Activated CD8-positive, alpha-beta memory T cell treated with anti-CD3 and anti-CD28 coated beads for 24 hours (primary cell): Measurements from ENCODE around the gene CSNK1G2.

Experiments
- DNase-seq: peaks from one replicate; pipeline ENCODE4 v3.0.0-alpha.2; 2020

CSNK1G2 gene

GRCh38 chr19:1945899-1946298, 4.9 kb downstream of the CSNK1G2 start:
- DNase-seq, result no peak

DNA sequence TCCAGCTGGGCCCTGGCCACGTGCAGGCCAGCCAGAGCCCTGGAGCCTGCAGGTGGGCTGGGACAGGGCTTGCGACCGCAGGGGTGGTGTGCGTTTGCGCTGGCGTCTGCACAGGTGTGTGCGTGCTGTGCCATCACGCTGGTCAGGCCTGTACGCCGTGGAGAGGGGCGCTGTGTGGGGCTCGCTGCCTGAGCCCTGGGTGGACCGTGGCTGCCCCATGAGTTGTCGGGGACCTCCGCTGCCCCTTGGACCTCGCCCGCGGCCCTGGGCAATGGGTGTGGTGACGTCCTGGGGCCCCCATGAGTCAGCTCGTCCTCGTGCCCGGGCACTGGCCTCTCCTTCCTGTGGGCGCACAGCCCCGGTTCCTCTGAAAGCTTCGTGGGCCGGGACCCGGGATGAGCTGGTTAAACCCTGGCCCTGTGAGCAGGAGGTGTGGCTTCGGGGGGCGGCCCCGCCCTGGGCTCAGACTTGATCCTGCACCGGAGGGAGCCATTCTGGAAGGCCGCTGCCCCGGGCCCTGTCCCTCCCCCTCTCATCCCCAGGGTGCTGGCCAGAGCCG, 6.8 kb downstream of the CSNK1G2 start:
- DNase-seq, result no peak

- no peak for DNase-seq
These were observed 8.5 kb downstream of the CSNK1G2 start for GRCh38 chr19:1949304-1950101.

DNA sequence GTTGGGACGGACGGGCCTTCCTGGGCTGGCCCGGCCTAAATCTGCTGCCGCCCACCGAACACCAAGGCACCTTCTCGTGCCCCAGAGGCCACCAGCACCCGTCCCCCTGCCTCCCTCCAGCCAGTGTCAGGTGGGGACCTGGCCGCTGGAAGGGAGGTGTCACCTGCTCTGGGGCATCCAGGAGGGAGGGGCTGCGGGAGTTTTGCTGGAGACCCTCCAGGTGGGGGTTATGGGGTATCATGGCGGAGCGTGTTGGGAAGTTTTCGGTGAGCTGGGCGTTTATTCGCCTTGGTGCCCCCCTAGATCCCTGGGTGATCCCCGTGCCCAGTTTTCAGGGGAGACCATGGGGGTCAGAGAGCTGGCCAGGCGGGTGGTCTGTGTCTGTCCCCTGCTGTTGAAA, 9.7 kb downstream of the CSNK1G2 start:
- DNase-seq, result no peak

- DNase-seq, result no peak
These were observed 11.7 kb downstream of the CSNK1G2 start for GRCh38 chr19:1952635-1953034.

- no peak for DNase-seq
These were observed 12.1 kb downstream of the CSNK1G2 start for GRCh38 chr19:1953037-1953436.

DNA sequence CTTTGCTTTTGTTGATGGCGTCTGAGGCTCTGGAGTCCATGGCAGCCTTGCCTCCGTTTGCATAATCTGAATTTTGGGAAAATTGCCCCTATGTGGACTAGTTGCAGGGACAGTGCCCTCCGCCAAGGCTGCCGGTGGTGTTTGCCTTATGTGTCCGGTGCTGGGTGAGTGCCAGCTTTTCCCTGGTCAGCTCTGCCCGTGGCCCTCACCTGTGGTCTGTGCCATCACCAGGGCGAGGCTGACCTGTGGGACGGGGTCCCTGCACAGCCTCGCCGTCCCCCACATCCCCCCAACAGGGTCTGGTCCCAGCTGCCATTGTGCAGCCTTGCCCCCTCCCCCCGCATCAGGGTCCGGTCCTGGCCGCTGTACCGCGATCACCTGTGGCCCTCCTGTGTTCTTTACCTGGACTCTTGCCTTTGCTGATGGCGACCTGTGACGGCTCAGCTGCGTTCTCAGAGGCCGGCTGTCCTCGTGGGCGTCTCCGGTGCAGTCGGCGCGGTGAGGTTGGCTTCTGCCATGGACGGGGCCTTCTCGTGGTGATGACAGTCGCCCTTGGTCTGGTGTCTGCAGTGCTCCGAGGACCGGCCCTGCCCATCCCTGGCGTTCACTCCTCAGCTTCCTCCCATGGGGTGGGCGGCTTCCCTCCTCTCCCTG, 12.6 kb downstream of the CSNK1G2 start:
- no peak for DNase-seq

DNA sequence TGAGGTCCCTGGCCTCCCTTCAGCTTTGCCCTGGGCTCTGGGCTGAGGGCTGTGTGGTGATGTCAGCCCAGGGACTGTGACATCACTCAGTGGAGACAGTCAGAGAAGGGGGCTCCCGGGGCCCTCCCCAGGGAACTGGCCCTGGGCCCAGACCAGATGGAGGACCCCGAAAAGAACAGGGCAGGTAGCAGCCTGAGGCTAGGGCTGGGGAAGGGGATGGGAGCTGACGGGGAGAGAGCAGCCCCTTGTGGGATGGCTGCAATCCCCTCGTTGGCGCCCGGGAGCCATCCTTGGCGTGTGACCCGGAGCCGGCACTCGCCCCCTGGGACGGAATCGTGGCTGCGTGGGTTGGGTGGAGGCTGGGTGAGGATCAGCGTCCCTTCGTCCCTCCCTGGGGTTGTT, 13.6 kb downstream of the CSNK1G2 start:
- DNase-seq, result no peak

- no peak for DNase-seq
These were observed 14.5 kb downstream of the CSNK1G2 start for GRCh38 chr19:1955171-1956121.

DNA sequence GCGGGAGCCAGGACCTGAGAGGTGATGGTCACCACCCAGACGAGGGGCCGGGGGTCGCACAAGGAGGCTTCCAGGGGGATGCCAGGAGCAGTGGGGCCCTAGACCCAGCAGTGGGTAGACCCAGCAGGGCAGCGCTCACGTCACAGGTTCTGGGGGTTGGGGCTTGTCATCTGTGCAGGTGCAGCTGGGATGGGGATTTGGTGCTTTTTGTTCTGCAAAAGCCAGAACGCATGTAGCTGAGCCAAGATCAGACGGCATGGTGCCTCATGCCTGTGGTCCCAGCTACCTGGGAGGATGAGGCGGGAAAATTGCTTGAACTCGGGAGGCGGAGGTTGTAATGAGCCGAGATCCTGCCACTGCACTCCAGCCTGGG, 15.1 kb downstream of the CSNK1G2 start:
- DNase-seq, result no peak

DNA sequence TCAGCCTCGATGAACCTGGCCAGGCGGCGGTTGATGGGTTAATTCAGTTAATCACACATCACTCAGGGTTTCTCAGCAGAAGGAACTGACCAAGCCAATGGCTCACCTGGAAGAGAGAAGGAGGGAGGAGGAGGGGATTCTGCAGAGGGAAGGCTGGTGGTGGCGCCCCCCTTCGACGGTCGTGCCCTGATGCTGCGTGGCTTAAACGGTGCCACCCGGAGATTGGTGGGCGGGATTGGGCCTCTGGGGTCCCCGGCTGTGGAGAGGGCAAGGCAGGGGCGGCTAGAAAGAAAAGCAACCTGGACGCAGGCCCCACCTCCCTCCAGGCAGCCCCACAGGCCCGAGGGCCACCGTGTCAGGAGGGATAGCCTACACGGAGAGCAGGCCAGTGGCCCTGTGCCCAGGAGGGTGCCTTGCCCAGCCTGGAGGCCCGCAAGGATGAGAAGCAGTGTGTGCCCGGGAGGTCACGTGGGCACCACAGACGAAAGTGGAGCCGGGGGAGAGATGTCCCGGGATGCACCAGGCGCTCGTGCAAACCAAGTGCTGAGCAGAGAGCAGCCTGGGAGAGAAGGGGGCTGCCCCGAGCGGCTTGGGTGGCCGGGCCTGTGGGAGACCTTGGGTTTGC, 16.0 kb downstream of the CSNK1G2 start:
- no peak for DNase-seq

DNA sequence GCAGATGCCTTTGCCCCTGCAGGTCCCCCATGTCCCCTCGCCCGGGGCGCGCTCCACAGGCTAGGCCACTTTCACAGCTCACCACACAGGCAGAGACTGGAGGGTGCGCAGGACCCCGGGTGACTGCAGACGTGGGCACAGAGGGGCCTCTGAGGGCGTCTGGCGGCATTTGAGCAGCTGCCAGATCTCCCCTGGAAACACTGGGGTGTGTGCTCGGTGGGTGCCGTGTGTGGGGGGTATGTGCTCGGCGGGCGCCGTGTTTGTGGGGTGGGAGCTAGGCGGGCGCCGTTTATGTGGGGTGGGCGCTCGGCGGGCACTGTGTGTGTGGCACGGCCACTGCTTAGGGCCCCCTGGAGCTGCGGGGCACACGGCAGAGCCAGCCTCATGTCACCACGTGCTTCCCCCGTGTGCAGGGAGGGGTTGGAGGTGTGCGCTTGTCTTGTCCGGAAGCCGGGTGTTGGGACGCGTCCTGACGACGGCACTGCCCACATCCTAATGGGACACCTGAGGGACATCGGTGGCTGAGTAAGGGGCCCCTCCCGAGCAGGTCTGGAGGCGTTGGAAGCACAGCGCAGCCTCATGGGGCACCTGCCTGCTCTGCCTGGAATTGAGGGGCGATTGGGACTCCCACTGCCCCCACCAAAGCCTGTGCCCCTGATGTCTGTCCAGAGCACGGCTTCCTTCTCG, 16.7 kb downstream of the CSNK1G2 start:
- no peak for DNase-seq

GRCh38 chr19:1959928-1960589, 19.1 kb downstream of the CSNK1G2 start:
- no peak for DNase-seq

DNA sequence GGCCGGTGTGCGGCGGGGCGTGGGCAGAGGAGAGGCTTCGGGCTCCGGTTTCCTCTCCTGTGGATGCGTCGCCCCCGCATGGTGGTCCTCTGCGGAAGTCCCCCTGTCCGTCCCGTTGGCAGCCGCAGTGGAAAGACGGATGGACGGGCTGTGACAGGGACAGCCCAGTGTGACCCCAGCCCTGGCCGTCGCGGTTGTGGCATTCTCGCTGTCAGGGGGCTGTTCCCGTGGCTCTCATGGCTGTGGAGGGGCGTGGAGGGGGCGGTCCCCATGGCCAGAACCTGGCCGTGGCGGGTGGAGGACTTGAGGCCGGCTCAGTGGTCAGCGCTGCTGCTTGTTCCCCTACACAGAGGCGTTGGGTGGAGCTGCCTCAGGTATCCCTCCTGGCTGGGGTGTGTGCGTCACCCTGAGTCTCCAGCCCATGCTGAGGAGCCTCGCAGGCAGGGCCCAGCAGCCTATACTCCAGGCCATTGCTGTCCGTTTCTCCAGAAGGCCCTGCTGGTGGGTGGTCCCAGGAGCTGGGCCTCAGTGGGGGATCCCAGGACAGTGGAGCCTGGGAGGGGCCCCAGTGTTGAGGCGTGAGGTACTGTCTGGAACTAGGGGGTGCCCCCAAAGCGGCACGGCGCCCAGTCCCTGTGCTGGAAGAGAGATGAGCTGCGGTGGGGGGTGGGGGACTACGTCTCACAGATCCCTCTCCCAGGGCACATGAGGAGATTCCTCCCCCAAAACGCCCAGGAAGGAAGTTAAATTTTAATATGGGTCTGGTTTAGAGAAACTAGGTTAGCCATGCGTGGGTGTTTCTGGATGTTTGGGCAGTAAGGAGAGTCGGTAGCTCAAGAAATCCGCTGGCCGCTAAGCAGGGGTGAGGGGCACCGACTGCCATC, 20.3 kb downstream of the CSNK1G2 start:
- DNase-seq, result no peak

- no peak for DNase-seq
These were observed 21.7 kb downstream of the CSNK1G2 start for GRCh38 chr19:1962674-1963073.

GRCh38 chr19:1967087-1967608, 26.2 kb downstream of the CSNK1G2 start:
- peak; percentile 70 for DNase-seq

GRCh38 chr19:1968279-1969175, 27.6 kb downstream of the CSNK1G2 start:
- no peak for DNase-seq

- no peak for DNase-seq
These were observed 28.4 kb downstream of the CSNK1G2 start for GRCh38 chr19:1969176-1970002.
